HG03342 (cell line): ENCODE measurements around the gene CCDC195.
A peak's percentile ranks its signal among the peaks of the same experiment; 100 is the strongest.

Source experiments
- ATAC-seq: cut with Tn5 transposase; IDR thresholded peaks from one replicate; pipeline ENCODE4 v1.9.1; 2021; ENCODE audit warnings: mild to moderate bottlenecking, moderate library complexity; ENCODE audit not compliant: unreplicated experiment

The CCDC195 gene, protein sequence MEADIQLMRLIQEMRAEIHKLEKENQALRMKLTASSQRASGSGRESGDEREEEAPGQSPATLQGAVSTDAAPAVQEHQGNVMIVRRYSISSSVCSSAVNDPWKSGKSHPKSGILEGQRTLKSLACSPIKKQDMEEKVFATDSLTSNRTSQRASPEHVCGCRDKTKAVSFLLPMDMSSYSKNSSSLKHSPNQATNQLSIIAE

DNA sequence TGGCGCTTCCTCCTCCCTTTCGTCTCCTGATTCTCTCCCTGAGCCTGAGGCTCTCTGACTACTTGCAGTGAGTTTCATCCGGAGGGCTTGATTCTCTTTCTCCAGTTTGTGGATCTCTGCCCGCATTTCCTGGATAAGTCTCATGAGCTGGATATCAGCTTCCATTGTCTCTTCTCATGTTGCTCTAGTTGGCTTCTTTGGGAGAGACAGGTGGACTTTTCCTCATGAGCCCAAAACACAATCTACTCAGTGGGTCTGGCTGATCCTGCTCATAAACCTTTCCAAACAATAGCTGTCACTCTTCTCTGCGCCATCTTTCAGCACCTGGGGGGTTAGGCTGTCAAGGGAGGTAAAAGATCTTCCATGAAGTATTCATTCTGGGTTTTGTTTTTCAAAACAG is at the start of gene CCDC195:
Gene CCDC195, minus strand, starts transcription at position 165 of the 400 bp plus-strand sequence. Its CDS starts 0 bp downstream, at position 165.
- no peak for ATAC-seq

DNA sequence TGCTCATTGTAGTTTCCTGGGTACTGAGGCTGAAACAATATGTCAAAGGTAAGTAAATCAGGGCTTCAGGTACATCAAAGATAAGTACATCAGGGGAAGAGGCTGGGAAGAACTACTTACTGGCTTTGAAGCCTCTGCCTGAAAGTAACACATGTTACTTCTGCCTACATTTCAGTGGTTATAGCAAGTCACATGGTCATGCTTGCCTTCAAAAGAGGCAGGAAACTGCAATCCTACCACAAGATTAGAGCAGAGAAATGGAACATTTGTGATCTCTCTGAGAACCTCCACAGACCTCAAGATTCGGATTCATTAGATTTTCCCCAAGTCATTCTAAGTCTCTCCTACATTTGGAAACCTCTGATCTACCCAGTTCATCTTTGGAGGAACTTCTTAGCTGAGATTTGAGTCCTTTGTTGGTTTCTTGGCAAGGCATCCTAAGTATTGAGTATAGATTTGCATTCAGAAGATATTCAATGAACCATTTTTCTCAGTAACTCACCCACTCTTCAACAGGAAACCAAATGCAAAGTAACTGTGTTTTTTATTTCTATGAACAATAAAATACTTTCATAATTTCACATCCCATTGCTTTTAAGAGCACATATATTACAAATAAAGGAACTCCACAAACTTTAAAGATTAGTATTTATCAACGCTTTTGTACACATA is 48.5 kb upstream of the CCDC195 start:
- ATAC-seq = peak; percentile 74

DNA sequence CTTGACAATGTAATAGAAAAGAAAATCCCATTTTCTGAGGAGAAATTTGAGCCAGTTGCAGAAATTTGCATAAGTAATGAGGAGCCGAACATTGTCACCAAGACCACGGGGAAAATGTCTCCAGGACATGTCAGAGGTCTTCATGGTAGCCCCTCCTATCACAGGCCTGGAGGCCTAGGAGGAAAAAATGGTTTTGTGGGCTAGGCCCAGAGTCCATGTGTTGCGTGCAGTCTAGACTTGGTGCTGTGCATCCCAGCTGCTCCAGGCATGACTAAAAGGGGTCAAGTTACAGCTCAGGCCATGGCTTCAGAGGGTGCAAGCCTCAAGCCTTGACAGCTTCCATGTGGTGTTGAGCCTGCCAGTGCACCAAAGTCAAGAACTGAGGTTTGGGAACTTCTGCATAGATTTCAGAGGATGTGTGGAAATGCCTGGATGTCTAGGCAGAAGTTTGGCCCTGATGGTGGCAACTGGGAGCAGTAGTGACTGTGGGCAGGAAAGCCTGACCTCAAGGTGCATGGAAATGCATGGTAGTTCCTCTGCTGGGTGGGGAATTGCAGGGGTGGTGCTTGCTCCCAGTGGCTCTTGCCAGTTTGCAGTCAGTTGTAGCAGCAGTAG is 41.9 kb upstream of the CCDC195 start:
- ATAC-seq = no peak

DNA sequence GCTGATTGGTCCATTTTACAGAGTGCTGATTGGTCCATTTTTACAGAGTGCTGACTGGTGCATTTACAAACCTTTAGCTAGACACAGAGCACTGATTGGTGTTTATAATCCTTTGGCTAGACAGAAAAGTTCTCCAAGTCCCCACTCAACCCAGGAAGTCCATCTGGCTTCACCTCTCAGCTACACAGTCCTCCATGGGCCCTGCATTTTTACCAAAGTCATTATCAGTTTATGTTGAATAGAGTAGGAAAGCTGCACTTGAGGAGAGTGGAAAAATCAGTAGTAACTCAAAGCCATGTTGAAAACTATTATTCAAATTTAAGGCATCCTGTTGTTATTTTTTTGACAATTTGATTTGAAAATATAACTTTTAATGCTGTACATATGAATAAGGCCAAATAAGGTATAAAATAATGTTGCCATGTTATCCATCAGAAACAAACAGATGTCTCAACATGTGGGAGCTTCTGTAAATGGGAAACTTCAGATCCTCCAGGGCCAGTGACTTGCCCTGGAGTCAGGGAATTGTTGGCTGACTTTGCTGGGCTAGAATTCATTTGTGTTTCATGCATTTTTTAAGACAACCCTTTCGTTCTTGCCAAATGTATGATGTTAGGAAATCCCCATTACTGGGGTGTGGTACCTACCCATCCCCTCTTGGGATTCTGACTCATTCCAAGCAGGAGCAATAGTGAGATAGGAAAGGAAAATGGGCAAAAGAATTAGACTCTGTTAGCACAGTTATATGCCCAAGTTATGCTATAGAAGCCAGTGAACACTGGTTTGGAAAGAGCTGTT is 37.8 kb upstream of the CCDC195 start:
- ATAC-seq = no peak

DNA sequence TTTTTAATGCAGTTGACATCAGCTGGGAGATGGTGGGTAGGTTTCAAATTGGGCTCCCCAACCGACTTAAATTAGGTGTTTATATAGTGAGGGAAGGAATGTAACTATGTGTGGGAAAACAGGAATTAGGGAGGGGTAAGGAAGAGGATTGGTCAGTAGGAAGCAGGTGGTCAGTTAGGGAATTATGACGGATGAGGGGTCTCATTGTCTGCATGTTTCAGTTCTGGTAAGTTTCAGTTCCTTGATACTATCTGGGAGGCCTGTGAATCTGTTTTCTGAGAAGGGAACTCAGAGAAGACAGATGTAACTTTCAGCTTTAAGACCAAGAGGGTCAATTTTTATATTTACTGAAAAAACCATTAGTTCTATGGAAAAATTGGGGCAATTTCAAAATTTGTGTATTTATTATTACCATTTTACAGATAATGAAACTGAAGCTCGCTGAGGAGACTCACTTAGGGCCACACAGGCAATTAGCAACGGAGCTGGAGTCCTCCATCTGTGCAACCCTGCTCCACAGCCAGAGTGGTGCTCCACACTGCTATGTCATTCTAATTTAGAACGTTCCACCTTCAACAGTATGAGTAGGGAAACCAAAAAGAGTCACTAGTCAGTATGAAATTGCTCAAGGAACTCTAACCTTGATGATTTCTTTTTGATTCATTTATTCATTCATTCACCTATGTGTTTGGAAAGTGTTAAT is 36.0 kb upstream of the CCDC195 start:
- ATAC-seq = peak; percentile 73

DNA sequence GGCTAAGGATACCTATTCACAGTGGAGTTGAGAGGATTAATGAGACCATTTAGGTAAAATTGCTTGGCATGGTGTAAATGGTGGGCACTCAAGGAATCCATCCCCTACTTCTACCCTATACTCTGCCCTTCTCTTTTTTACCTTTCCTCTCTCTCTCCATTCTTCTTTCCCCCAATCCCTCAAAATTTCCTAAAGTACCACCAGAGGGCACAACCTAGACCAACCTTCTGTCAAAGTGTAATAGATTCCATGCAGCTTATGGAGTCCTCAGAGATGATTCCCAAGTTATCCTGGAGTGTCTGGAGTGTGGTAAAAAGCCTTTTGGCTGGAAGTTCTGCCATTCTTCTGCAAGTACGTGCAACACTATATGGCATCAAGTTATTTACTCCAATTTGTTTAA is 33.0 kb upstream of the CCDC195 start:
- ATAC-seq = no peak

DNA sequence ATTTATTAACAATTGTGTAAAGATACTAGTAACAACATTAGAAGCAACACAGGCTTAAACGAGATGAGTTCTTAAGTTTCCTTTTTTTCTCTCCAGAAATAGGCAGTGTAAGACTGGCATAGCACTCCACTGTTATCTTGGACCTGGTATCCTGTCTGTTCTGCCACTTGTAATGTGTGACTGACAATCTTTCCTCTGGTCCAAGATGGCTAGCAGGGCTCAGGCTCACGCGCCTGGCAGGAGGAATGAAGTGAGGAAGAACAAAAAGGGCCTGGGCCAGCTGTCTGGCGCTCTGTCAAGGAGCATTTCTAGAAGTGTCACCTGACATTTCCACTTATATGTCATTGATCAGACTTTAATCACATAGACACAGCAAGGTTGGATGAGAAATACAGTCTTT is 31.6 kb upstream of the CCDC195 start:
- no peak for ATAC-seq

DNA sequence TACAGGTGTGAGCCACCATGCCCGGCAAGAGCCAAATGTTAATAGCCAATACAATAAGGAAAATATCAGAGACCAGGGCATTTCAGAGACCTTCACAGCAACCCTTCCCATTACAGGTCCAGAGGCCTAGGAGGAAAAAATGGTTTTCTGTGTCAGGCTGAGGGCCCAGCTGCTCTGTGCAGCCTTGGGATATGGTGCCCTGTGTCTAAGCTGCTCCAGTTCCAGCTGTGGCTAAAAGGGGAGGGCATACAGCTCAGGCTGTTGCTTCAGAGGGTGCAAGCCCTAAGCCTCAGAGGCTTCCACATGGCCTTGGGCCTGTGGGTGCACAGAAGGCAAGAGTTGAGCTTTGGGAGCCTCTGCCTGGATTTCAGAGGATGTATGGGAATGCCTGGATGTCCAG is 20.1 kb upstream of the CCDC195 start:
- ATAC-seq = no peak

DNA sequence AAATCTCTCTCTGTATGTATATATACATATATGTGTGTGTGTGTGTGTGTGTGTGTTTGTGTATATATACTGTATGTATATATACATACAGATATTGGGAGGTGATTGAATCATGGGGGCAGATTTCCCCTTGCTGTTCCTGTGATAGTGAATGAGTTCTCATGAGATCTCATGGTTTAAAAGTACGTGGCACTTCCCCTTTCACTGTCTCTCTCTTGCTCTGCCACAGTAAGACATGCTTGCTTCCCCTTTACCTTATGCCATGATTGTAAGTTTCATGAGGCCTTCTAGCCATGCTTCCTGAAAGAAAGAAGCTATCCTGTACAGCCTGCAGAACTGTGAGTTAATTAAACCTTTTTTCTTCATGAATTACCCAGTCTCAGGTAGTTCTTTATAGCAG is 18.8 kb upstream of the CCDC195 start:
- ATAC-seq = no peak

DNA sequence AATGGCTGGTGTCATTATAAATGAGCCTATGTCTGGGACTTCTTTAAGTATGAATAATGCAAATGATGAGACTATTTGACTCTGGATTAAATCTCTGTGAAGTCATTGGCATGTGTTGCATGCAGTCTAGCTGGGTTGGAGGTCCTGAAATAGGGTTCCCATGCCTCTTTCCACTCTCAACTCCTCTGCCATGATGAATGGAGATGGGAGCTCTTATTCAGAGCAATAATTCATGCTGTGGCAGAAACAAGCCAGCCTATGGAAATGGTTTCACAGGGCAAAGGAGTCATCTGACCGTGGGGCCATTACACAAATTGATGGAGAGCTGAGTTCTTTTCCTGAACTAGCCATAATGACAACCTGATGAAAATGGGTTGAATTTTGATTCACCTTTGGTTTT is 15.5 kb upstream of the CCDC195 start:
- ATAC-seq = no peak

DNA sequence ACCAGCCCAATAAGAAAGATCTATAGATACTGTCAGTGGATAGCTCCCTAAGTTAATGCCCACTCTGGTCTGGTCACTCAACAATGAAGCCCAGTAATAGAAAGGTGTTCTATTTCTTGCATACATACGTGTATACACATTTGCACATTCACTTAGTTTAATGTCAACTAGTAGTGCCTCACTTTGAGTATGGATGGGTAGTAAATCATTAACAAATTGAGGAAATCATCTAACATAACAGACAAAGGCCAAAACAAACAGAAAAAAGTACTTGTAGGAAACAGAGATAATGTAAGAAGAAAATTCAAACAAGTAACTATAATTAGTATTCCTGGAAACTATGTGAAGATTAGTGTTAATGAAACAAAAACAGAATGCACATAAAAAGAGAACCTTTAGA is 13.3 kb upstream of the CCDC195 start:
- no peak for ATAC-seq

DNA sequence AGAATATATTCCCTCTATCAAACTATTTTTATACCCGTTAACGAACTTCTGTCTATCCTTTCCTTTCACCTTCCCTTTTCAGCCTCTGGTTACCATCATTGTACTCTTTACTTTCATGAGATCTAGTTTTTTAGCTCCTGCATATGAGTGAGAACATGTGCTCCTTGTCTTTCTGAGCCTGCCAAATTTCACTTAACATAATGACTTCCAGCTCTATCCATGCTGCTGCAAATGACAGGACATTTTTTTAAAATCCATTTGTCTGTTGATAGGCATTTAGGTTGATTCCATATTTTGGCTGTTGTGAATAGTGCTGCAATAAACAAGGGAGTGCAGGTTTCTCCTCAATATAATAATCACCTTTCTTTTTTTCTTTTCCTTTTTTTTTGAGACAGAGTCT is 8.2 kb upstream of the CCDC195 start:
- ATAC-seq = no peak

DNA sequence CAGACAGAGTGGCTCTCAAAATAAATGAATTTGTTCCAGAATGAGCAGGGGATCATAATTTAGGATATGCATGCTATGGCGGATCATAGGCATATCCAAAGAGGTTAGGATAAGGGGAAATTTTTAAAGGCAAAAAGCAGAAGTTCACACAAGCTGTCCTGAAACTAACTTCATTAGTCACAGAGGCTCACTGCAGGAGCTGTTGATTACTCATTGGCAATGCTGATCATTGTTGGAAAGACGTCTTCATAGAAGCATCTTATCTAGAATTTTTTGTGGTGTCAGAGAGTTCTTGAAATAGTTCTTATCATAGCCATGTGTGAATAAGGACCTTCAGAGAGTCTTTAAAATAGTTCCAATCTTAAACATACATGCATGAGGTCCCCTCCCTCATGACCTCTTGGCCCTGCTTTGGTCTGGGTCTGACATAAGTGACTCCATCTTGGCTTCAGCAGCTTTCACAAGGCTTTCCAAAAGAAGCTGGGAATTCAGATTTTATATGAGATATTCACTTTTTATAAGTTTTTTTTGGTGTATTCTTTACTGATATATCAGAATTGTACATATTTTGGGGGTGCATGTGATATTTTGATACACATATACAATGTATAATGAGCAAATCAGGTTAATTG is 7.5 kb upstream of the CCDC195 start:
- no peak for ATAC-seq

DNA sequence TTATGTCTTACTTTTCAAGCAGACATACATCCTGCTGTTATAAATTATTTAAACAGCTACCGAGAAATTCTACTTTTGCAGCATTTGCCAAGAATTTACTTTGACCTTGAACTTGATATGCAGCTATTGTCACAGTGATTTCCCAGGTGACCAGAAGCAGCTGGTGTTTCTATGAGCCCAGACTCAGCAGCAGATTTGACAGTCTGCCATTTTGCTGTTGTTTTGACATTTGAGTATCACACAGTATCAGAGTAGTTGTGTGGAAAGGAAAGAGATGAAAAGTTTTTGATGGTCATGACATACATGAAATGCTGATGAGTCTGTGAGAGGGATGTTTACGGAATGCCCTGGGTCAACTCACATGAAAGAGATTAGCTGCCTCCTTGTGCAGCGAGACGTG is 6.6 kb upstream of the CCDC195 start:
- no peak for ATAC-seq

DNA sequence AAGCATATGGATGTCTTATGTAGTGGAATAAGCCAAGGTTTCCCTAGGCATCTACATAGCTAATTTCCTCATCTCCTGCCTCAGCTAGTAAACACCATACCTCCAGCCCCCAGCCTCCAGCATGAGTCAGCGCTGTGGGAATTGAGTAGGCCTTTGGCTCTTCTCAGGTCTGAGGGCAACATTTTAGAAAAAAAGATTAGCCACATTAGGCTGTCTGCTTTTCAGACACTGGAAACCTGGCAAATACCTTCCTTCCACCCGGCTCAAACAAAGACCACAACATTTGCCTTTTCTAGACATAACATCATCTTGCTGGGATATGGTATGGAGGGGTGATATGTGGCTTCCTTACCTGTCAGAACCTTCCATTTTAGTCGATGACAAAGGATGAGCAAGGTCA is 6.1 kb upstream of the CCDC195 start:
- no peak for ATAC-seq

DNA sequence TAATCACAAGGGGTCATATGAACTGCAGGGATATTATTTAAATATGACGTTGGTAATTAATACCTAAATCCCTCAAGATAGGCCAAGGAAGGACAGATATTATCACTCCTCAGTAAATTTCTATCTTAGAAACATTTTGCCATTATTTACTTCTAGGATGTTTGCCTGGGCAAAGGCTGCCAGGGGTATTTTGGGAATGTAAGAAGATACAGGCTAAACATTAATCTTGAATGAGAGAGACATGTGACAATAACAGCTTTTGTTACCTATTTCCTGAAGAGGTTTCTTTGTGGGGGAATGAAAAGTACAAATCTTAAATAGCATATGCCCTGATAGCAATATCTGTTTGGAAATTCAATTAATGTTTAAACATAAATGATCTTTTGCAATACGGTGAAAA is 756 bp upstream of the CCDC195 start:
- ATAC-seq = no peak

DNA sequence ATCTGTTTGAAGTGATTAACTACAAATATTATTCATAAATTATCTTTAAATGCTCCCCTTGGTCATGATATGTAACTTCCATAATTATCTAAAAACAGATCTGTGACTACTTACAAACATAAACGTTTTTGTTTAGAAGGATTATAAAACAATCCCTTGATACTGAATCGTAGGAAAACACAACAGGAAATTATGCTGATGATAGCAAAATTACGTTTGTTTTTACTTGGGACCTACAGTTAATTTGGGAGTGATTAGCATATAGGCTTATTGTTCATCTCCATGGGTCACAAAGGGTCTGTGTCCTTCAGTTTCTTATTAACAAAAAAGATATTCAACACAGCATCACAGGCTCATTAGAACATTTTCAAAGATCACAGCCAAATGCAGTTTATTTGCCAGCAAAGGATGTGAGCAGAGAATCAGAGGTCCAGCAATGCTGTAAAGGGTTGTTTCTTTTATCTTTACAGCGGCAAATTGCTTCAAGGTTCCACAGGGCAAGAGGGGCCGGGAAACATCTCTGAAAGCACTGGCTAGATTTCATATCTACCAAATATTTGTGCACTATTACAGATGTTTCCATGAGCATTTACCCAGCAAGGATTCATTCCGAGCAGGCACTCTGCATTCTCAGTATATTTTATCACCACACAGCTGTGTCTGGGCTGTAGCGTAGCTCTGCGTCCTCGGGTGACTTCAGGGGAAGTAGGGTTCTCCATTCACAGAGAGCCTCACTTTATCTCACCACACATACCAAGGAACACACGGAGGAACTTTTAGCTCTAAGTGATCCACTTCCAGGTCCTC is 4.1 kb downstream of the CCDC195 start:
- no peak for ATAC-seq

DNA sequence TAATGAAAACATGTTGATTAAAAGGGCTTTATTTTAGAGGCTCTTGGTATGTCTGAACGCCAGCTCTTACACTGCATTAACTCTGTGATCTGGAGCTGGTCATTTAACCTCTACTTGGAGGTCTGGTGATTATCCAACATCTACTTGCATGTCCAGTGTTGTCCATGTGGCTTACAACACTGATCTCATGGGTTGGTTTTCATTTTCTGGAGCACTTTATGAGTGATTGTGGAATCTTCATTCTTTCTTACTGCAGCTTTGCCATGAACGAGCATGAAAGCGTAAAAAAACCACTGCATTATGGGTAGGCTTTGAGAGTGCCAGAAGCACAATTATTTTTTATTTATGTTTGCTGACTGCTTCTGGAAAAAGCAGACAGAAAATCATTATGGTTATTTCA is 4.8 kb downstream of the CCDC195 start:
- ATAC-seq = no peak

DNA sequence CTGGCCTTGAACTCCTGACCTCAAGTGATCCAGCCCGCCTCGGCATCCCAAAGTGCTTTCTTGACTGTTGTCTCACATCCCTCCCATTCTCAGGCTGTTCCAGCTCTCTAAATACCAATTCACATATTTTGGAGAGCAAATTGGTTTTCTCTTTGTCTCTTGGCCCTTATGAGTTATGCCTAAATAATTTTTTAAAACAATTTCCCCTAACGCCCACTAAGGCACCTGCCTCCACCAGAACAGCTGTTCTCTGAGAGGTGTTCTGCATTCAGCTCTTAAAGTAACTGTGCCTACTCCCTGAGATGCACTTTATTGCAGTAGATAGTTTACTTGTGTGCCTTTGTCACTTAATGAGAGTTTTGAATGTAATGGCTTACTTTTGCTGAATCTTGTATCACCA is 6.9 kb downstream of the CCDC195 start:
- ATAC-seq = no peak

DNA sequence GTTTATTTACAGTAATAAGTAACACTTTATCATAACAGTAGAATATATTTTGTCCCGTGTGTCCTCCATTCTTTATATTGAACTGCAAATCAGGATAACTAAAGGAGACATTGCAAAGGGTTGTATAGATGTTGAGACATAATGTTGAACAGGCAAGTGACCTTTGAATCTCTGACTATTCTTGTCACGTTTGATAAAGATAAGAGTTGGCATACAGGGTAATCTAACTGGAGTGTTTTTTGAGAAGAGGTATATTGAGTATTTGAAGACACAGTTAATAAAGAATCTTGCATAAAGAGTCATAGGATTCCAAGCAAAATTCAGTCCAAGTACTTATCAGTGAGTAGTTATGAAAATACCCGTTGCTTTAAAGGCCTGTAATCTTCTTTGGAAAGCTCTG is 21.7 kb downstream of the CCDC195 start:
- no peak for ATAC-seq
